ENCODE data around the gene CDH13.
A peak's percentile ranks its signal among the peaks of the same experiment; 100 is the strongest.

CDH13 gene

DNA sequence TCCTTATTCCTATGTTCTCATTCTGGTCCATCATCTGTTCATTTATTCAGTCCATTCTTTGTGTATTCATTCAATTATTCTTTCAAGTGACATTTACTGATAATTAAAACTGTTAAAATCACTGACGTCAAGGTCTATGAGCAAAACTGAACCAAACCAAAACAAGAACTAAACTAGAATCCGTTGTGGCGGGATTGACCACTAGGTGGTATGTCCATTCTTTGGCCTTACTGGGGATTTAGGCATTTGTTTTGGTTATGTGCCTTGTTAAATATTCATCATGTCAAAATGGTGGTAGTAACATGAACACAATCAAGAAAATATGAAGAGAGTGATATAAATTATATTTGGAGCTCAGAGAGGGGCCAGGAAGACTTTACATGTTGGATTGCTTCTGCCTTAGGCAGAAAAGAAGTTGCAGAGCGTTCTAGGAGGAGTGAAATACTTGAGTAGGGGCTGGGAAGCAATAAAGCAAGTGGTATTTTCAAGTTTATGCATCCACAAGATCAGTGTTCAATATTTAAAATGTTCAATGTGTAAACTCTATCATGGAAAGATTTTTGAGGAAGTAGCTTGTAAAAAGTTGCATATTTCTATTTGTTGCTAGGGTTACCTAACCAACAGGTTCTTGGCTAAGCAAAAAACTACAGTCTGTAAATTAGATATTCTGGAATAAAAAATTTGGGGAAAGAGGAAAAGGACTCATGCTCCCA, 129.0 kb downstream of the CDH13 start:
- TF ChIP-seq CTCF (IDR thresholded peaks at IDR 0.05; ENCODE audit: low read length, missing control alignments), result peak; percentile 30
- H3K4me3 ChIP-seq (replicated peaks; ENCODE audit: low read depth, low read length), result no peak overlapping the region
- DNase-seq (ENCODE audit: low read depth), result peak; percentile 33

GRCh38 chr16:82756283-82756599, 129.5 kb downstream of the CDH13 start:
- TF ChIP-seq CTCF (IDR thresholded peaks at IDR 0.05; ENCODE audit: low read length, missing control alignments), result no peak
- H3K4me3 ChIP-seq (replicated peaks; ENCODE audit: low read depth, low read length), result no peak overlapping the region
- DNase-seq (ENCODE audit: low read depth), result peak; percentile 36

DNA sequence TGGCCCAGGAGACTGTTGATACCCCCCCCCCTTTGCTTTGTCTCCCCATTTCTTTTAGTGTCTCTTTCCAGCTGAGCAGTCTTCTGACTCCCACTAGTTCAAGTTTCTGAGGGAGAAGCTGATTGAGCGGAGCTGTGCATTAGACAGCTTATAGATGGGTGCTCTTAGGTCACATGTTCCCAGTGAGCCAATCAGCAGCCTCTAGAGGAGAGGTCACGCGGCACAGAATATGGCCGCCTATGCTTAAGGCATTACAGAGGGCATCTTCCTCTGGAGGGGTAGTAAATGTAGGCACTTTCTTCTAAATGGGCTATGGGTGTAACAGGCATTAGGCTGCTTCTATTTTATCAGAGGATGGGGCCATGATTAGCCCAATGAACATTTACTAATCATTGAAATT, 131.6 kb downstream of the CDH13 start:
- no peak overlapping the region for H3K4me3 ChIP-seq (replicated peaks; ENCODE audit: low read depth, low read length)
- no peak for TF ChIP-seq CTCF (IDR thresholded peaks at IDR 0.05; ENCODE audit: low read length, missing control alignments)
- no peak for DNase-seq (ENCODE audit: low read depth)

DNA sequence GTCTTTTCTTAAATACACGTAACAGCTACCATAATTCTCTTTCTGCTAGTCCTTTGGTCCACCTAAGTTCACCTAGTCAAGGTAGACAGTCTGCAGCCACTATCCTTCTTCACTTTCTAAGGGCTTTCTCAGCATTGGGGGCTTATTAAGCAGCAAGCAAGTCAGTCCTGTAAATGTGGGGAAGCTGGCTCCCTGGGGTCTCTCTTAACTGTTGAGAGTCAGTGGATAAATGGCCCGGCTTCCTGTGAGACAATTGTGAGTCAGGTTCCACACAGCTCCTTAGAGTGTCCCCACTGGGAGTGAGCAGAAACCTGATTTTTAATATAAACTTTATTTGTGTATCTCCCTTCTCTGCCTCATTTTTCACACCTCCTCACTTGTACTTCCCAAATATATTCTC, 132.1 kb downstream of the CDH13 start:
- TF ChIP-seq CTCF (IDR thresholded peaks at IDR 0.05; ENCODE audit: low read length, missing control alignments), result no peak
- H3K4me3 ChIP-seq (replicated peaks; ENCODE audit: low read depth, low read length), result no peak overlapping the region
- DNase-seq (ENCODE audit: low read depth), result no peak

GRCh38 chr16:82761236-82761635, 134.5 kb downstream of the CDH13 start:
- TF ChIP-seq CTCF (IDR thresholded peaks at IDR 0.05; ENCODE audit: low read length, missing control alignments), result no peak
- DNase-seq (ENCODE audit: low read depth), result peak; percentile 73
- H3K4me3 ChIP-seq (replicated peaks; ENCODE audit: low read depth, low read length), result peak overlapping the region; percentile 27

GRCh38 chr16:82761858-82762257, 135.1 kb downstream of the CDH13 start:
- TF ChIP-seq CTCF (IDR thresholded peaks at IDR 0.05; ENCODE audit: low read length, missing control alignments), result no peak
- peak overlapping the region; percentile 27 for H3K4me3 ChIP-seq (replicated peaks; ENCODE audit: low read depth, low read length)
- DNase-seq (ENCODE audit: low read depth), result peak; percentile 48

DNA sequence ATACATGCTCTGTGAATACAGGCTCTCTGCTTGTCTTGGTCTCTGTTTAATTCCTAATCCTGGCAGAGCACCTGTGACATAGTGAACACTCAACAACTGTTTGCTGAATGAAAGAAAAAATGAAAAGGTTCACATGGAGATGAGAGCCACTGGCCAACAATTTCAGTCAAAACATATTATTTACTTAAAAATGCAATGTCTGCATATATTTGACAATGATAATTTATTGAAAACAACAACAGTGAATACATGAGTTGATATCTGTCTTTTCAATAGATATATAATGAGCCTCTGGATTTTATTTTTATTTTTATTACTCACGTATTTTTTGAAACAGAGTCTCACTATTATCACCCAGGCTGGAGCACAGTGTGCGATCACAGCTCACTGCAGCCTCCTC, 136.6 kb downstream of the CDH13 start:
- no peak for TF ChIP-seq CTCF (IDR thresholded peaks at IDR 0.05; ENCODE audit: low read length, missing control alignments)

More for the DNA sequence above, 136.6 kb downstream of the CDH13 start:
- no peak overlapping the region for H3K4me3 ChIP-seq (replicated peaks; ENCODE audit: low read depth, low read length)
- DNase-seq (ENCODE audit: low read depth), result no peak

Measured in fibroblast of pulmonary artery (primary cell).